HG02798 (cell line): ENCODE measurements around the gene ARAP1.

Source experiments
- ATAC-seq: cut with Tn5 transposase; IDR thresholded peaks from one replicate; pipeline ENCODE4 v1.9.1; 2021; ENCODE audit warnings: mild to moderate bottlenecking; ENCODE audit not compliant: unreplicated experiment, poor library complexity

The ARAP1 gene

GRCh38 chr11:72780296-72781062 lies 28.3 kb upstream of the ARAP1 start:
- ATAC-seq: no peak

- no peak for ATAC-seq
These were observed 27.4 kb upstream of the ARAP1 start for GRCh38 chr11:72779495-72780128.

DNA sequence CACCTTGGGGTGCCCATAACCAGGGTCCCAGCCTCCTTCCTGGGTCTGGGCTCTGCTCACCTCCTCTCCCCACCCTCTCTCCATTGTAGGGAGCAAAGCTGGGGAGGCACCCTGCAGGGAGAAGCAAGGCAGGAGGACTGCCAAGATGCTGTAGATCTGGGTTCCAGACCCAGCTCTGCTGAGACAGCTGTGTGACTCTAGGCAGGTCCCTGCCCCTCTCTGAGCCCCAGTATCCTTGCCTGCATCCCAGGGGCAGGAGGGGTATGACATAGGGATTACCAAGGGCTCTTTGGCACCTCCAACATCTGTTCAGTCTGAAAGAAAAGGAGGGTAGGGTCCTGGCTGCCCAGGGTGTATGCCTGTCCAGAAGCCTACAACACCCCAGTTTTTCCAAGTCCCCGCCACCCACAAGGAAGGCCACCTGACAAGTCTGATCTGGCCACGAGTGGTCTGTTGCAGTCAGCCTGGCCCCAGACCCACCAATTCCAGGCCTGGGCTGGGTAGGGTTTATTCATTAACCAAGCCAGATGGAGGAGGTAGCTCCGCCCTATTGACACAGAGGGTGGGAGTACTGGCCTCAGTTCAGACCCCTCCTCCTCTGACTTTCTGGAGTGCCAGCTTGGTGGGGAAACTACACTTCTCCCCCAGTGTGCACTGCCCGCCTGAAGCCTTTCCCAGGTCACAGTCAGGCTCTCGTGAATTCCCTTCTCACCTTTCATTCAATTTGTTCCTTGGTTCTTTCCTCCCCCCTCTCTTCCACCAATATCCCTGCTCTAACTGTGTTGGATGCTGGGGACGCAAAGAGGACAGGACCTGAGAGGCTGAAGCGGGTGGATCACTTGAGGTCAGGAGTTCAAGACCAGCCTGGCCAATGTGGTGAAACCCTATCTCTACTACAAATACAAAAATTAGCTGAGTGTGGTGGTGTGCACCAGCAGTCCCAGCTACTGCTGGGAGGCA lies 26.6 kb upstream of the ARAP1 start:
- no peak for ATAC-seq

DNA sequence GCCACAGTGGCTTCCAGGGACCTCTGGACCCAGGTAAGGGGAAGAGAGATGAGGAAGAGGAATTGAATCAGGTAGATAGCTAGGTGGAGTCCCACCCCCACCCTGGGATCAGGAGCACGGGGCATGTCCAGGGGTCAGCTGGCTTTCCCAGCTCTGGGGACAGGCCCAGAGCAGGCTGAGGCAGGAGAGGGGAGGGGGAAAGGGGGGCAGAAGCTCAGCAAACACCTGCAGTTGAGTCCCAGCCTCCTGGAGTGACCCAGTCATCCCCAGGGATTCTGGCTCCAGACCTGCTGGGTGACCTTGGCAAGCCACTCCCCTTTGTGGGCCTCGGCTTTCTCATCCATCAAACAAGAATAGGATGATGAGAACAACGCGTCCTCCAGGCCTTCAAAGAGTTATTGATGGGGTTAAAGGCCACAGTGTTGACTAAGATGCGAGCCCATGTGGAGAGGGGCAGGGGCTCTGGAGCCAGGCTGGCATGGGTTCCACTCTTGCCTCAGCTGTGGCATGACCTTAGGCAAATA lies 25.6 kb upstream of the ARAP1 start:
- no peak for ATAC-seq

DNA sequence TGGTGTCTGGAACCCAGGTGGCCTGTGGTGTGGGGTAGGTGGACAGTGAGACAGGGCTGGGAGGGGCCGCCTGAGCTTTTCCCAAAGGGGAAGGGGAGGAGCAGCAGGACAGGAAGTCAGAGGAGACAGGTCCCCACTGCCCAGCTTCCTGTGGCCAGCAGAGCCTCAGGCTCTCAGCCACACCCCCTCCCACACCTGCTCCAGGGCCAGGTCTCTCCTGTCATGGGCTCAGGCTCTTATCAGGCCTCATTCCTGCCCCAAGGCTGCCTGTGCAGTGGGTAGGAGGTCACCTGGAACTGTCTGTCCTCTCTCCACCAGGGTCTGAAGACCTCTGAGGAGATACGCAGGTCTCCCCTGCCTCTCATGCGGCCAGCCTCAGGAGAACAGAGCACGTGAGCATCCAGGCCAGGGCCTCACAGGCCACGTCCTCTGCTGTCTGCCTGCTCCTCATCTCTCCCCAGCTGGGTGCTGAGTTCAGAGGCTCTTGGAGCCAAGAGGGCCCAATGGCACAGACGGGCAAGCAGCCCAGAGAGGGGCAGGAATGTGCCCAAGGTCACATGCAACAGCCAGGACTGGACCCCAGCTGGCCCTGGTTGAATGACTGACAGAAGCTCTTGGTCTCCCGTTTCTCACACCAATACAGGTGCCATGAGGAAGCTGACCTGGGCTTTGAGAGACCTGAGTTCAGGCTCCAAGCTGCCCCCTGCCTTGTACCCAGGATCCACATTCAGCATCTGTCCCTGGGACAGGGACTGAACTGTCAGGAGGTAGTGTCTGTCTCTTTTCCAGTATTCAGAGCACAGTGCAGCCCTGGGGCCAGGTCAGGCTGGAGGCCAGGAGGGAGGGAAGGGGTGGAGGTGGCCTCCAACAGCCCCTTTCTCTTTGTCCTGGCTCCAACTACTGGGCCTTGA lies 24.9 kb upstream of the ARAP1 start:
- ATAC-seq: no peak

GRCh38 chr11:72776117-72776843 lies 24.1 kb upstream of the ARAP1 start:
- no peak for ATAC-seq

DNA sequence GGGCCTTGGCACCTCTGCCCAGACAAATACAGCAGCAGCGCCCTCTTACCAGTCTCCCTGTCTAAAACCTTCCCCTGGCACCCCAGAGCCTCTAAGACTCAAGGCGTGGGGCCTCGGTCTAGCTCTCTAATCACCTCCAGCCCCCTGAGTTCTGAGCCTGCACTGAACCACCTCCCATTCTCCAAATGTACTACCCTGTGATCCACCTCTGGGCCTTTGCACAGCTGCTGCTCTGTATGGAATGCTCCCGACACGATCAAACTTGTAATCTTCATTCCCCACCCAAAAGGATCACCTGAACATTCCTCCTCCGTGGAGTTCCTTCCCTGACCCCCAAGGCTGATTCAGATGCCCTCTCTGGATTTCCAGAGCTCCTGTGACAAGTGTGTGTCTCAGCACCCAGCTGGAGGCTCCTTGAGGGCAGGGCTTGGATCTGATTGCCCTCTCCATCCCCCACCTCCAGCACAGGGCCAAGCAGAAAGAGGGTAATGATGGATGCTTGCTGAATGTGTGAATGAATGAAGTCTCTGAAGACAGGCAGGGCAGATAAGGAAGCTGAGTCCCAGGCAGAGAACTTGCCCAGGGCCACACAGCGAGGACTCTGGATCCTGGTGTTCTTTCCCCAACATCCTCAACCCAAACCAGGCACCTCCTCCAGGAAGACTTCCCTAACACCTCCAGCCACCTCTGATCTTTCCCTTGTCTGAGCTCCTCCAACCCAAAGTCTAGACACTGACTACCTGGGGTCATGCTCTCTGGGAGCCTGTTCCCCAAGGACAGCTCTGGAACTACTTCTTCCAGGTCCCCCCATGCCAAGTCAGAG lies 23.3 kb upstream of the ARAP1 start:
- ATAC-seq: no peak

- no peak for ATAC-seq
These were observed 22.3 kb upstream of the ARAP1 start for GRCh38 chr11:72774499-72774898.

- no peak for ATAC-seq
These were observed 21.5 kb upstream of the ARAP1 start for GRCh38 chr11:72773696-72774095.

- ATAC-seq: no peak
These were observed 21.1 kb upstream of the ARAP1 start for GRCh38 chr11:72773291-72773690.

DNA sequence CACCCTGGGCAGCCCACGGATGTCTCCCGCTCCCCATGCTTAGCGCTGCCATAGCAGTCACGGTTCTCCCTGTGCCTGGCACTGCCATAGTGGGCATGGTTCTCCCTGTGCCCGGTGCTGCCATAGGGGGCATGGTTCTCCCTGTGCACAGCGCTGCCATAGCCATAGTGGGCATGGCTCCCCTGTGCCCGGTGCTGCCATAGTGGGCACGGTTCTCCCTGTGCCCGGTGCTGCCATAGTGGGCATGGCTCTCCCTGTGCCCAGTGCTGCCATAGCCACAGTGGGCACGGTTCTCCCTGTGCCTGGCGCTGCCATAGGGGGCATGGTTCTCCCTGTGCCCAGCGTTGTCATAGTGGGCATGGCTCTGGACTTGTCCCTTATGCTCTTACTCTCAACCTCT lies 19.9 kb upstream of the ARAP1 start:
- ATAC-seq: no peak

DNA sequence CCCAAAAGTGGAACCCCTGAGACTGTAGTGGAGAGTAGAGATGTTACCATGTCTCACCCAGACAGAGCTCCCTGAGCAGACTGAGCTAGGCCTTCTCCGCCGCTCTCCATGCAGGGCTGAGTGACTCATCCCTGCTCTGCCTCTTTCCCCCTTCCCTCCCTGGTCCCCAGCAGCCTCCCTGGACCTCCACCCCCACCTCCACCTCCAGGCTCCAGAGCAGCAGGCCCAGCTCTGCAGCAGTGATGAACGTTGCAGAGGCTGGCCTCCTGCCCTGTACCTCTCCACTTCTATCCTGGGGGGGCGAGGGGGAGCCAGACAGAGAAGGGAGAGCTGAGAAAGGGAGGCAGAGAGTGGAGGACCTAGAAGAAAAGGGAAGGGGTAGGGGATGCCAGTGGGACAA lies 19.3 kb upstream of the ARAP1 start:
- no peak for ATAC-seq

- ATAC-seq: no peak
These were observed 18.6 kb upstream of the ARAP1 start for GRCh38 chr11:72770799-72771198.

DNA sequence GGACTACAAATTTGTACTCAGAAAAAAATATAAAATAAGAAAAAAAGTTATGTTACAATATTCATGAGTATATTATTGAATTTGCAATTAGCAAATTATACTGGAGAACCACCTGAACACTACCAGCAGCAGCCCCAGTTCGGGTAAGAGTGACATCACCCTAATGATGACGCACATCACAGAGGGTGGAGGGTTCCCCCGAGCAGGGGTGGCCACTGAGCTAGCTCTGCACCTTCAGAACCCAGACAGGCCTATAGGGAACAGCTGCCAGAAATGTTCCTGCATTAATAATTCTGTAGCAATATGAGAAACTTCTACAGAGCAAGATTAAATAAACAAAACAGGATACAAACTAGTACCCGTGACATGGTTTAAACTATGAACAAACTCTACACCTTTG lies 17.5 kb upstream of the ARAP1 start:
- no peak for ATAC-seq

- ATAC-seq: no peak
These were observed 16.4 kb upstream of the ARAP1 start for GRCh38 chr11:72768581-72768980.

GRCh38 chr11:72767203-72768062 lies 15.2 kb upstream of the ARAP1 start:
- no peak for ATAC-seq

DNA sequence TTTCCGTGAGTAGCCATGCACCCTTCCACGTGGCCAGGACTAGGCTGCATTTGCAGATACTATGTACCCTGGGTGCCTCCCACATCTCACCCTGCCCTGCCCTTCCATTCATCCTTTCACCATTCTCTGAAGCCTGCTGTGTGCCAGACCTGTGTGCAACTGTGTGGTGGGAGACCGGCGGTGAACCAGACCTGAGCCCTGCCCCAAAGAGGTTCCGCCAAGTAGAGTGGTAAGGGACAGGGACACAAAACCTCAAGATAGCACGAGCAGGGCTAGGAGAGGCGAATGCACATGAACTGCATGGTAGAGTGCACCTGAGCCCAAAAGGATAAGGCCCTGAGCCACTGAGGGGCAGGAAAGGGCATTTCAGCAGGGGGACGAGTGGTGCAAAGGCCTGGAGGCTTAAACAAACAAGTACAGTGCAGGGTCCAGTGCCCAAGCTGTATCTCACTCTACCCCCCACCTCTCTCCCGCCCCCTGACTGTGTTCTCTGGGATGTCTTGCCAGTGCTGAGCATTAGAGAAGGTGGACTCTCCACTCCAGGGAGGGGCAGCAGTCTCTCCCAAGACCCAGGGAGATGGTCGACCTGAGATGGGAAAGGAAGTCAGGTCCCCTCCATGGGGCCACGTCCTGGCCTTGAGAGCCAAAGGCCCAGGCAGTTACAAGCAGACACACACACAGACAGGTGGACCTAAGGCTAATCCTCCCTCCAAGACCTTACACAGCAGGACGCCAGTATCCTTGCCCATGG lies 14.1 kb upstream of the ARAP1 start:
- ATAC-seq: no peak
